ENCODE results near the gene AP1B1. TPM values are rescaled to one million over a fixed set of nuclear protein-coding genes. Genes with fewer than 3 reads are reported as not detected.

The AP1B1 gene
- total and polyA plus RNA-seq, 2 of the 8 experiments (the other 6 are each of a cell fraction or from before 2014, with no cell fraction given): 64.2 to 86.8 TPM

DNA sequence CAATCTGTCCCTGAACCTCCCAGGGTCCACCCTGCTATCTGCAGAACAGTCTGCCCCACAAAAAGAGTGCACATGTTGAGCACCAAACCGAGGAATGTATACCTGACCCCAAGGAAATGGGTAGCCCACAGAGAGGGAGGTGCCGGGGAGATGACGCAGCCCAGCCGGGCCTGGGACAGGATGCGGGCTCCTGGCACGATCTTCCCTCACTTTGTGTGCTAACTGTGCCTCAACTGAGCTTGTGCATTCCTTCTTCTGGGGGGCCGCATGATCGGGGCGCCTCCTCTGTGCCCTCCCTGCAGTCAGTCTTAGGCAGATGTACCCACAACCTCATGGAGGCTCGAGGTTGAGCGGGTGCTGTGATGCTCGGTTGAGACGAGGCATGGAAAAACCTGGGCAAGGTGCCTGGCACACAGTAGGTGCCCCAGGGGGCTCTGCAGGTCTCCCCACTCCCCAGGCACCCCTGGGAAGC lies 79.5 kb downstream of the AP1B1 start:
- Histone ChIP-seq H3K27me3 (replicated peaks in 1 of 4; ENCODE audit: control insufficient read depth in 3 of 4, extremely low read depth in 1 of 4, insufficient read depth in 3 of 4, low read length in 3 of 4) (peaks cover 7 to 18% (median 10%) of the 10 kb centered on the region in 4 experiments), H3K23ac (ENCODE audit: insufficient read length) (no peak overlapping the region), H3K27ac (ENCODE audit: low read depth, low read length) (no peak overlapping the region), H2BK20ac (ENCODE audit: low read length) (no peak overlapping the region), H3K4ac (replicated peaks; ENCODE audit: insufficient read length, low read depth, low read length) (no peak overlapping the region), H4K8ac (ENCODE audit: extremely low read depth, insufficient read depth, low read length) (no peak overlapping the region), H3K9me3 (ENCODE audit: insufficient read depth in 2 of 2, low read depth in 1 of 2, low read length in 1 of 2) (peaks cover 3 to 6% of the 10 kb centered on the region in 2 experiments; a peak in 3 of 4 replicates), H2AFZ (ENCODE audit: low read length) (no peak overlapping the region), H4K20me1 (replicated peaks in 1 of 2; ENCODE audit: control insufficient read depth in 1 of 2, insufficient read depth in 2 of 2, low read length in 2 of 2) (peaks cover 3 to 11% of the 10 kb centered on the region in 2 experiments), H2BK120ac (replicated peaks; ENCODE audit: low read depth, low read length) (no peak overlapping the region), H3K9ac (replicated peaks in 1 of 4; ENCODE audit: extremely low read depth in 1 of 4, low read depth in 3 of 4, low read length in 3 of 4) (no peak overlapping the region), H2BK5ac (ENCODE audit: low read depth, low read length) (peak overlapping the region; percentile 52; the same call in 1 of the 2 replicates), H2BK12ac (ENCODE audit: low read depth, low read length) (peak overlapping the region; percentile 50; the same call in 1 of the 2 replicates), H2AK5ac (ENCODE audit: low read depth, low read length) (peak overlapping the region; percentile 75; the same call in 1 of the 2 replicates), H3K18ac (ENCODE audit: extremely low read depth, low read length) (no peak overlapping the region; the same call in 1 of the 2 replicates), H3K36me3 (ENCODE audit: control insufficient read depth in 2 of 4, insufficient read depth in 4 of 4, low read length in 3 of 4) (peaks cover 0 to 6% (median 0%) of the 10 kb centered on the region in 4 experiments; a peak in 1 of 8 replicates), H3K23me2 (ENCODE audit: low read depth, low read length) (peaks cover 6% of the 10 kb centered on the region; the same call in 1 of the 2 replicates), H3K14ac (ENCODE audit: insufficient read length) (no peak overlapping the region), H4K5ac (ENCODE audit: insufficient read length, low read depth, low read length) (no peak overlapping the region), H3K4me2 (ENCODE audit: insufficient read depth in 1 of 2, low read depth in 2 of 2, low read length in 2 of 2) (no peak overlapping the region; a peak in 1 of 4 replicates), H3K4me1 (replicated peaks in 1 of 4; ENCODE audit: control insufficient read depth in 3 of 4, insufficient read depth in 4 of 4, low read length in 3 of 4) (peaks cover 0 to 18% (median 7%) of the 10 kb centered on the region in 4 experiments; a peak in 5 of 7 replicates), H2BK15ac (ENCODE audit: low read length) (no peak overlapping the region), H3K56ac (replicated peaks; ENCODE audit: insufficient read length, low read depth, low read length) (no peak overlapping the region), H3K4me3 (ENCODE audit: extremely low read depth in 1 of 4, insufficient read depth in 2 of 4, low read depth in 3 of 4, low read length in 4 of 4) (no peak overlapping the region), H4K91ac (replicated peaks; ENCODE audit: insufficient read length, low read length) (no peak overlapping the region), H3K79me1 (ENCODE audit: low read depth, low read length) (no peaks in the 10 kb centered on the region), H3K79me2 (ENCODE audit: control insufficient read depth in 1 of 2, insufficient read depth in 2 of 2, low read length in 2 of 2) (no peaks in the 10 kb centered on the region)
- 88% methylated on average over 11 of the region's 13 CpGs; no CpG with 5 or more reads in 1 of the 2 experiments for WGBS, 2 experiments (ENCODE audit: extremely low coverage in 1 of 2, insufficient coverage in 1 of 2, insufficient read length in 1 of 2, insufficient replicate concordance in 2 of 2, low coverage in 1 of 2, low lambda C conversion rate in 2 of 2, missing lambda C conversion rate in 1 of 2)
- peak in 1 of 2 experiments; percentile 51 for DNase-seq (ENCODE audit: low read depth in 1 of 2, low spot score in 2 of 2)
- FAIRE-seq: no peak
- TF ChIP-seq SUZ12 (IDR thresholded peaks at IDR 0.05; ENCODE audit: low read length): no peak
- CTCF ChIA-PET (ENCODE audit: partially characterized antibody): interaction anchor here (0.6 to 0.7 kb wide), 2 partner anchors 15 to 20 kb away, joined by 3 read pairs; no protein-coding TSS in a partner anchor
- POLR2A ChIA-PET (ENCODE audit: partially characterized antibody): interaction anchor here (0.9 to 1.7 kb wide), 5 partner anchors 10 to 64 kb away, joined by 3 to 11 read pairs (median 4); no protein-coding TSS in a partner anchor

All from H1 (cell line).